PC-3 (cell line): Measurements from ENCODE around the gene VPS37B.
"Not testable (repeated sequence)": the region's sequence is repeated elsewhere in the genome, so short reads cannot be mapped to it uniquely, and the experiment has no call there.

Experiments
- CTCF ChIP-seq: fragments of 300-600 bp; sonication (generic); conservative IDR thresholded peaks from 2 replicates; pipeline ENCODE4 v1.5.1; 2017; ENCODE audit warnings: antibody characterized with exemption, low read depth, mild to moderate bottlenecking, low read length
- EZH2 ChIP-seq: fragments of 300-600 bp; sonication (generic); IDR thresholded peaks from one replicate; pipeline ENCODE4 v1.6.1; 2017; ENCODE audit warnings: antibody characterized with exemption, mild to moderate bottlenecking, low read length; ENCODE audit not compliant: unreplicated experiment

- TF ChIP-seq CTCF, EZH2: not testable (repeated sequence)
These were observed 19.6 kb downstream of the VPS37B start for GRCh38 chr12:122876281-122876680.
